ENCODE results near the gene SMG9.

The SMG9 gene

DNA sequence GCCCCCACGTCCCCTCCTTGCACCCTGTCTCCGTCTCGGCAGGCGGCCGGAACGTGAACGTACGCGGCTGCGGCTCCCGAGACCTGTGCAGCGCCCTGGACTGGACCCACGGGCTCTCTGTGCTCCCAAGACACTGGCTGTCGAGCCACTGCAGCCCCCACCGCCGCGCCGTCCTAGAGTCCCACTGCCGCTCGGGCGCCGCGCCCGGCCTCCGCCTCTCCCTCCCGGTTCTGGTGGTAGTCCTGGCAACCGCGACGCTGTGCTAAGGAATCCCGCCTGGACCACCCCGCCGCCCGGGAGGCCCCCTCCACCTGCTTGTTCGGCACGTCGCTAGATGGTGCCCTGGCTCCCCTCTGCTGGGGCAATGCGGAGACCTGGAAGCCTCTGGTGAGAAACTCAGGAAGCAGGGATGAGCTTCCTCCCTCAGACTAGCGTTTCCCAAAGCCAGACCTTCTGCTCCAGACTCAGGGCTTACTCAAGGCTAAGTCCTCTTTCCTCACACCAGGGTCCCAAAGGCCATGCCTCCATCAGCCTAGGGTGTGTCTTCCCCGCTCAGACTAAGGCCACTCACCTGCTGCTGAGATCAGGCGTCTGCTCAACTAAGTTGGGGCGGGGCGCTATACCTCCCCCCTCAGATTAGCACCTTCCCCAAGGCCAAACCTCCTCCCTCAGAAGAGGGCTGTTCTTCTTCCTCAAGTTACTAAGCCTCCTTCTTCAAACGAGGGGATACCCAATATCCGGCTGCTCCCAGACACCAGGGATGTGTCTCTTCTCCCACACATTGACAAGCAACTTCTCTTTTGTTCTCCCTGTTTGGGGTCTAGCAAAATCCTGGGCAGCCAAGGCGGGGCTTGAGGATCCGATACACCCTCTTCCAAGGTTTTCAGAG, 55.0 kb downstream of the SMG9 start:
- TF ChIP-seq FOXP2 (optimal IDR thresholded peaks at IDR 0.05; ENCODE audit: borderline replicate concordance, extremely low read depth, extremely low read length, insufficient read depth) (no peak), TAF1 (IDR thresholded peaks at IDR 0.05; ENCODE audit: borderline replicate concordance, insufficient read depth, low read length) (no peak), SIN3A (IDR thresholded peaks at IDR 0.05; ENCODE audit: borderline replicate concordance, insufficient read depth, low read length) (no peak), POLR2AphosphoS5 (IDR thresholded peaks at IDR 0.05; ENCODE audit: low read depth, low read length) (no peak)
- TF ChIP-seq, protein P1, sequence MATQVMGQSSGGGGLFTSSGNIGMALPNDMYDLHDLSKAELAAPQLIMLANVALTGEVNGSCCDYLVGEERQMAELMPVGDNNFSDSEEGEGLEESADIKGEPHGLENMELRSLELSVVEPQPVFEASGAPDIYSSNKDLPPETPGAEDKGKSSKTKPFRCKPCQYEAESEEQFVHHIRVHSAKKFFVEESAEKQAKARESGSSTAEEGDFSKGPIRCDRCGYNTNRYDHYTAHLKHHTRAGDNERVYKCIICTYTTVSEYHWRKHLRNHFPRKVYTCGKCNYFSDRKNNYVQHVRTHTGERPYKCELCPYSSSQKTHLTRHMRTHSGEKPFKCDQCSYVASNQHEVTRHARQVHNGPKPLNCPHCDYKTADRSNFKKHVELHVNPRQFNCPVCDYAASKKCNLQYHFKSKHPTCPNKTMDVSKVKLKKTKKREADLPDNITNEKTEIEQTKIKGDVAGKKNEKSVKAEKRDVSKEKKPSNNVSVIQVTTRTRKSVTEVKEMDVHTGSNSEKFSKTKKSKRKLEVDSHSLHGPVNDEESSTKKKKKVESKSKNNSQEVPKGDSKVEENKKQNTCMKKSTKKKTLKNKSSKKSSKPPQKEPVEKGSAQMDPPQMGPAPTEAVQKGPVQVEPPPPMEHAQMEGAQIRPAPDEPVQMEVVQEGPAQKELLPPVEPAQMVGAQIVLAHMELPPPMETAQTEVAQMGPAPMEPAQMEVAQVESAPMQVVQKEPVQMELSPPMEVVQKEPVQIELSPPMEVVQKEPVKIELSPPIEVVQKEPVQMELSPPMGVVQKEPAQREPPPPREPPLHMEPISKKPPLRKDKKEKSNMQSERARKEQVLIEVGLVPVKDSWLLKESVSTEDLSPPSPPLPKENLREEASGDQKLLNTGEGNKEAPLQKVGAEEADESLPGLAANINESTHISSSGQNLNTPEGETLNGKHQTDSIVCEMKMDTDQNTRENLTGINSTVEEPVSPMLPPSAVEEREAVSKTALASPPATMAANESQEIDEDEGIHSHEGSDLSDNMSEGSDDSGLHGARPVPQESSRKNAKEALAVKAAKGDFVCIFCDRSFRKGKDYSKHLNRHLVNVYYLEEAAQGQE (IDR thresholded peaks at IDR 0.05; ENCODE audit: insufficient read depth in 1 of 2, low read depth in 2 of 2, low read length in 2 of 2): no peak

DNA sequence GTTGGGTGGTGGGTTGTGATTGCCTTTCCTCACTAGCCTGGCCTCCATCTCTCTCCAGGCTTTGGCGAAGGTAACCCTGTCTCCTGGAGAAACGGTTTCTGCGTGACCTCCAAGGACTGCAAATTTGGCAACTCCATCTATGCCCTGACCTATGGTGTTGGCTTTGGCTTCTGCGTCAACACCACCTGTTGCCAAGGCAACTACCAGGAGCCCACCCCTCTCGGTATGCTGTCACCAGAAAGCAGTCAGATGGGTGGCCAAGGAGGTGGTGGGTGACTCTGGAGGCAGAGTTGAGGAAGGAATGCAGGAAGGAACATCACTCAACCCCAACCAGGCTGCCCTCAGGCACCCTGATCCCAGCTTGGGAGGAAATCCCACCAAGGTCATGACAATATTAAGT, 57.5 kb downstream of the SMG9 start:
- TF ChIP-seq TAF1 (IDR thresholded peaks at IDR 0.05; ENCODE audit: borderline replicate concordance, insufficient read depth, low read length) (no peak), FOXP2 (optimal IDR thresholded peaks at IDR 0.05; ENCODE audit: borderline replicate concordance, extremely low read depth, extremely low read length, insufficient read depth) (no peak), POLR2AphosphoS5 (IDR thresholded peaks at IDR 0.05; ENCODE audit: low read depth, low read length) (no peak), SIN3A (IDR thresholded peaks at IDR 0.05; ENCODE audit: borderline replicate concordance, insufficient read depth, low read length) (no peak)
- TF ChIP-seq, protein P1 (IDR thresholded peaks at IDR 0.05; ENCODE audit: insufficient read depth in 1 of 2, low read depth in 2 of 2, low read length in 2 of 2): no peak

DNA sequence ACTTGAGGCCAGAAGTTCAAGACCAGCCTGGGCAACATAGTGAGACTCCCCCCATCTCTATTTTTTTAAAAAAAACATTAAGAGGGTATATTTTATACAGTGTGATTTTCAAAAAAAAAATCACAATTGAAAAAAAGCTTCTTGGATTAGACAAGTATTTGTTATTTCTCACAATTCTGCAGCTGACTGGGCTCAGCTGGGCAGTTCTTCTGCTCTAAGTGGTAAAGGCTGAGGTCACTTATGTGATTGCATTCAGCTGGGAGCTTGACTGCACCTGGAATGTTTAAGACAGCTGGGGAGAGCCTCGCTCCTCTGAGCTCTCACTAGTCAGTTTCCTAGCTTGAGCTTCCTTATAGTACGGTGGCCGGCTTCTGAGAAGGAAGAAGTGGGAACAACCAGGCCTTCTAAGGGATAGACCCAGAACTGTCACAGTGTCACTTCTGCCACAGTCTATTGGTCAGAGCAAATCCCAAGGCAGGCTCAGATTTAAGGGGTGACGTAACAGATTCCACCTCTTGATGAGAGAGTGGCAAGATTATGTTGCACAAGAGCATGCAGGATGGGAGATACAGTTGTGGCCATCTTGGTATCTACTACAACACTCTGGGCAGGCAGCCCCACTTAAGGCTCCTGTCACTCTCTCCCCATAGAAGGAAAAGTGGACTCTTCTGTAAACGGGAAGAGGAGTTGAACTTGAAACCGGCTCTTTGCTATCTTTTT, 58.6 kb downstream of the SMG9 start:
- TF ChIP-seq POLR2AphosphoS5 (IDR thresholded peaks at IDR 0.05; ENCODE audit: low read depth, low read length): no peak
- no peak for TF ChIP-seq TAF1 (IDR thresholded peaks at IDR 0.05; ENCODE audit: borderline replicate concordance, insufficient read depth, low read length)
- TF ChIP-seq, protein P1 (IDR thresholded peaks at IDR 0.05; ENCODE audit: insufficient read depth in 1 of 2, low read depth in 2 of 2, low read length in 2 of 2): no peak
- TF ChIP-seq FOXP2 (optimal IDR thresholded peaks at IDR 0.05; ENCODE audit: borderline replicate concordance, extremely low read depth, extremely low read length, insufficient read depth): no peak
- TF ChIP-seq SIN3A (IDR thresholded peaks at IDR 0.05; ENCODE audit: borderline replicate concordance, insufficient read depth, low read length): no peak

DNA sequence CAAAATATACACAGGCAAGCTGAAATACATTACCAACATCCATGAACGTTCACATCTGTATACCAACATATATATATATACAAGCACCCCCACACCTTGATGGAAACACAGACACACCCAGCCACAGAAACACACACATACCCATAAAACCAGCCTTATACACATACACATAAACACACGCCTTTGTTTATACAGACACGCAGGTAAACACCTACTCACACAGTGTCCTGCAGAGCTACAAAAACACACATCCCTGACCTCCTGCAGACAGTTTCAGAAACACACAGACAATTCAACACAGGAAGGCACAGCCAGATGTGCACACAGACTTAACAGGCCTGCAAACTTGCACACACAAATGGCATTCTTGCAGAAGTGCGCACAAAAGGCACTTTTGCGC, 60.2 kb downstream of the SMG9 start:
- TF ChIP-seq FOXP2 (optimal IDR thresholded peaks at IDR 0.05; ENCODE audit: borderline replicate concordance, extremely low read depth, extremely low read length, insufficient read depth): no peak
- no peak for TF ChIP-seq TAF1 (IDR thresholded peaks at IDR 0.05; ENCODE audit: borderline replicate concordance, insufficient read depth, low read length)
- TF ChIP-seq, protein P1 (IDR thresholded peaks at IDR 0.05; ENCODE audit: insufficient read depth in 1 of 2, low read depth in 2 of 2, low read length in 2 of 2): no peak
- no peak for TF ChIP-seq SIN3A (IDR thresholded peaks at IDR 0.05; ENCODE audit: borderline replicate concordance, insufficient read depth, low read length)
- TF ChIP-seq POLR2AphosphoS5 (IDR thresholded peaks at IDR 0.05; ENCODE audit: low read depth, low read length): no peak
